Measurements from ENCODE around the gene ANO10.

DNA sequence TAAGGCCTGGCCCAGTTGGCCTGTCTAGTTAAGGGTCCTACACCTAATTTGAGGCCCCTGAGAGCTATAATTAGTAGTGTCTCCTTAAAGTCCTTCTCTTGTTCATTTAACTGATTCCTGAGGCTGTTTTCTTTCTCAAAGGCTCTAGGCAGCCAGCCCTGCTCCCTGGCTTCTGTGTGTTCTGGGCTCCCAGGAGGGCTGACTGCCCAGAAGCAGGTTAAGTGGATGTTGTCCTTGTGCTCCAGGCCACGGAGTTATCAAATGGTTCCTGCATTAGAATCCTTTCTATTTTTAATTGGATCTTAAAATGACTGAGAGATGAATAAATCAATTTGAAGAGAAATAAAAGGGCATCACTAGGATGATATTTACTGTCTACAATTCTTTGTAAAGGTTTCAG is 195.4 kb downstream of the ANO10 start:
- TF ChIP-seq, protein P1, sequence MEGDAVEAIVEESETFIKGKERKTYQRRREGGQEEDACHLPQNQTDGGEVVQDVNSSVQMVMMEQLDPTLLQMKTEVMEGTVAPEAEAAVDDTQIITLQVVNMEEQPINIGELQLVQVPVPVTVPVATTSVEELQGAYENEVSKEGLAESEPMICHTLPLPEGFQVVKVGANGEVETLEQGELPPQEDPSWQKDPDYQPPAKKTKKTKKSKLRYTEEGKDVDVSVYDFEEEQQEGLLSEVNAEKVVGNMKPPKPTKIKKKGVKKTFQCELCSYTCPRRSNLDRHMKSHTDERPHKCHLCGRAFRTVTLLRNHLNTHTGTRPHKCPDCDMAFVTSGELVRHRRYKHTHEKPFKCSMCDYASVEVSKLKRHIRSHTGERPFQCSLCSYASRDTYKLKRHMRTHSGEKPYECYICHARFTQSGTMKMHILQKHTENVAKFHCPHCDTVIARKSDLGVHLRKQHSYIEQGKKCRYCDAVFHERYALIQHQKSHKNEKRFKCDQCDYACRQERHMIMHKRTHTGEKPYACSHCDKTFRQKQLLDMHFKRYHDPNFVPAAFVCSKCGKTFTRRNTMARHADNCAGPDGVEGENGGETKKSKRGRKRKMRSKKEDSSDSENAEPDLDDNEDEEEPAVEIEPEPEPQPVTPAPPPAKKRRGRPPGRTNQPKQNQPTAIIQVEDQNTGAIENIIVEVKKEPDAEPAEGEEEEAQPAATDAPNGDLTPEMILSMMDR (IDR thresholded peaks at IDR 0.05): no peak
- no peak for TF ChIP-seq EZH2 (IDR thresholded peaks at IDR 0.05; ENCODE audit: borderline replicate concordance, insufficient read depth, low read depth, low read length, poor library complexity, severe bottlenecking)

Measured in B cell (primary cell).